HUES6 (cell line): ENCODE data around the gene PEAK1.
"Not testable (repeated sequence)": the region's sequence is repeated elsewhere in the genome, so short reads cannot be mapped to it uniquely, and the experiment has no call there.

Source experiments
- H3K27ac ChIP-seq: 2 replicates; pipeline ENCODE4 v1.7.0; 2013; ENCODE audit warnings: low read depth, mild to moderate bottlenecking, low read length, inconsistent platforms
- H3K27me3 ChIP-seq: 2 replicates; pipeline ENCODE4 v1.6.1; 2013; ENCODE audit warnings: low read length; ENCODE audit not compliant: control insufficient read depth, insufficient read depth
- H3K36me3 ChIP-seq: 2 replicates; pipeline ENCODE4 v1.6.1; 2013; ENCODE audit warnings: low read length; ENCODE audit not compliant: control insufficient read depth, insufficient read depth
- H3K4me1 ChIP-seq: 2 replicates; pipeline ENCODE4 v1.6.1; 2013; ENCODE audit warnings: low read length; ENCODE audit not compliant: control insufficient read depth, insufficient read depth
- H3K4me3 ChIP-seq: 2 replicates; pipeline ENCODE4 v1.5.1; 2013; ENCODE audit warnings: low read depth, low read length
- H3K9ac ChIP-seq: one replicate; pipeline ENCODE4 v1.6.1; 2013; ENCODE audit warnings: mild to moderate bottlenecking, low read length
- H3K9me3 ChIP-seq: 2 replicates; pipeline ENCODE4 v1.6.1; 2013; ENCODE audit warnings: low read depth, low read length; ENCODE audit not compliant: control insufficient read depth, insufficient read depth

Gene PEAK1

DNA sequence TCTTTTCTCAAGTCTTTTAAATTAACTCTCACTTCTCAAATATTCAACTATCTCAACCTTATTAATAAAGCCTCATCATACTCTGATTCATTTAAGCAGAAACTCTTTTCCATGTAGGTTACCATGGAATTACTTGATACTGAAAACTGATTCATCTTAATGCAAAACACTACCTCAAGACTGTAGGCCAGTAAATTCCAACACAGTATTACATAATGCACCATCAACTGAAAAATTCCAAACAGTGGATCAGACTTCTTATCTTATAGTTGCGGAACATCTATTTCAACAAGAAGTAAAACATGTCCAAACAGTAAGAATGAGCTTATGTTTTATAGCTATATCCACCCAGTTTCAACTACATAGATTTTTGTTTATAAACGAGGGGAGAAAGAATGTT lies 124.5 kb downstream of the PEAK1 start:
- no peaks in the 10 kb centered on the region for H3K9me3 ChIP-seq
- no peak overlapping the region for H3K9ac ChIP-seq
- H3K27ac ChIP-seq, result no peak overlapping the region

DNA sequence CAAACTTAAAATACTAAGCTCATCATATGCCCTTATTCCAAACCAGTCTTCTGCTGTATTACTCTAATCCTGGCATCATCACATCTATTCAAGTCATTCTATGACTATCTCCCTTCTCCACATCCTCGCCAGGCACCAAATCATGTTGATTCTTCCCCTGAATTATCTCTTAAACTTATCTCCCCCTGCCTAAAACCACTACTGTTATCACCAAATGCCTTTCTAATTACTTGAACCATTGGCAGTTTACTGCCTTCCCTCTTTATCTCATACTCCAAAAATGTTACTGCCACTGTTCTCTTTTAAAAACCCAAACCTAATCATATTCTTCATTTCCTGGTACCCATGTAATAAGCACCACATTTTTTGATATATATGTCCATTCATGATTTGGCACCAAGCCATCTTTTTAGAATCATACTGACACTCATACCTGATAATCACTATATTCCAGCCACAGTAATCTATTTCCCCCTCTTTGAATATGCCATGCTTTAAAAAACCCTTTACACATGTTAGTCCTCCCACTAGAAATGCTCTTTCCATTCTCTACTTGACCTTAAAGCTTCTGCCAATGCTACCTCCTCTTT lies 126.8 kb downstream of the PEAK1 start:
- no peak overlapping the region for H3K27ac ChIP-seq
- no peaks in the 10 kb centered on the region for H3K9me3 ChIP-seq
- no peaks in the 10 kb centered on the region for H3K36me3 ChIP-seq
- H3K4me1 ChIP-seq, result peaks cover 7% of the 10 kb centered on the region; the same call in 1 of the 2 replicates
- no peak overlapping the region for H3K4me3 ChIP-seq
- H3K9ac ChIP-seq, result no peak overlapping the region
- H3K27me3 ChIP-seq, result no peaks in the 10 kb centered on the region

More for the DNA sequence above, 124.5 kb downstream of the PEAK1 start:
- Histone ChIP-seq H3K27me3 (no peaks in the 10 kb centered on the region), H3K4me1 (peaks cover 7% of the 10 kb centered on the region; the same call in 1 of the 2 replicates), H3K4me3 (no peak overlapping the region), H3K36me3 (no peaks in the 10 kb centered on the region)

DNA sequence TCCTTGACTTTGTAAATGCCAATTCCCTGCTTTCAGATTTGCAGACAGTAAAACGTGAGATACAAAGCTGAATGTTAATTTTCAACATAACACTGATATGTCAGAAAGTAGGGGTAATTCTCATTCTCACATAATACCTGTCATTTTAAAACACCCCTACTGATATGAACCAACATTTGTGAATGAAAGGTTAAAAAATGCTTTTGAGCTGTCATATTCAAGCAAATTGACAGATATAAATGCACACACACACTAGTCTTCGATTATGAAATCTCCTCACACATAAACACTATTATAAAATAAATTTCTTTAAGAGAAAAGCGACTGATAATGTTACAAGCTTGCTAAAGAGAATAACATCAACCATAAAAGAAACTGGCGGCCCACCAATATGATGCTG lies 128.8 kb downstream of the PEAK1 start:
- Histone ChIP-seq H3K9me3 (no peaks in the 10 kb centered on the region), H3K27ac (no peak overlapping the region), H3K9ac (no peak overlapping the region), H3K27me3 (no peaks in the 10 kb centered on the region), H3K4me3 (no peak overlapping the region), H3K4me1 (peaks cover 7% of the 10 kb centered on the region; the same call in 1 of the 2 replicates), H3K36me3 (no peaks in the 10 kb centered on the region)

DNA sequence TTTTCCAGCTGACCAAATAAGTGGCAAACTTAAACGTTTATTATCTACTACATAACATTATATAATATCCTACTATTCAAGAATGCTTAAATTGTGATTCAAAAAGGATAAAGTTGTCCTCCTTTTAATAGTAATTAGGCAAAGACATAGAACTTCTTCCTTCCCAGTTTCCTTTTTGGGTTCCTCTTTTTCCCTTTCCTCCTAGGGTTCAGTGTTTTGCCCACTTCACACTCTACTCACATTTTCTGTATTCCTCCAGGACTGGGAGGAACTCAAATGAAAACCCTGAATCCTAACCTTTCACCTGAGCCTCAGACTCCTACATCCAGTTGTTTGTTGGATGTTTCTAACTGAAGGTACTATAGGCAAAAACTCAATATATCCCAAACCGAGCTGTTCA lies 132.5 kb downstream of the PEAK1 start:
- H3K27ac ChIP-seq, result no peak overlapping the region
- no peaks in the 10 kb centered on the region for H3K27me3 ChIP-seq
- no peaks in the 10 kb centered on the region for H3K9me3 ChIP-seq
- no peak overlapping the region for H3K4me3 ChIP-seq
- H3K9ac ChIP-seq, result no peak overlapping the region
- H3K4me1 ChIP-seq, result peaks cover 18% of the 10 kb centered on the region
- no peaks in the 10 kb centered on the region for H3K36me3 ChIP-seq

DNA sequence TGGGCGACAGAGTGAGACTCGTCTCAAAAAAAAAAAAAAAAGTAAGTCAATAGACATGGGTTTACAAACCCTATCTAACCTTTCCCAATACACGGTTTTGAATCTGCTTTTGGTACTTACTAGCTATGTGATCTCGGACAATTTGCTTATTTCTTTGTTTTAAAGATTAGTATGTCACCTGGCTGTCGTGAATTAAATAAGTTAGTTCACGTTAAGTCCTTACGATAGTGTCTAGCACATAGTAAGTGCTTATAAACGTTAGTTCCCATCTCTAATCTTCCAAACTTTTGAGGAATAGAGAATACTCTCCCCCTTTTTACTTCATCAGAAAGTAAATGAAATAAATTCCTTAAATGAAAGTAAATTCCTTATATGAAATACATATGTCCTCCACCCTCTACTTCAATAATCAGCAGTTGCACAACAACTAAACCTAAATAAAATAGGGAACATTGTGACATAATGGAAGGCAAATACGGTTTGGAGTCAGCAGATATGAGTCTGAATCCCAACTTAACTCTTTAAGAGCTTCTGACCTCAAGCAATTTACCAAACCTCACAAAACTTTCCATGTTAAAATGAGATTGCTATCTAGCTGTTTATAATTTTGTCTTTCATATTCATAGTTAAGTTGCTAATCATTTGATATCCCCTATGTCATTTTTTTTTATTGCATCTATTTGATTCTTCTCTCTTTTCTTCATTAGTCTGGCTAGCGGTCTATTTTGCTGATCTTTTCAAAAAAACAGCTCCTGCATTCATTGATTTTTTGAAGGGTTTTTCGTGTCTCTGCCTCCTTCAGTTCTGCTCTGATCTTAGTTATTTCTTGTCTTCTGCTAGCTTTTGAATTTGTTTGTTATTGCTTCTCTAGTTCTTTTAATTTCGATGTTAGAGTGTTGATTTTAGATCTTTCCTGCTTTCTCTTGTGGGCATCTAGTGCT lies 134.6 kb downstream of the PEAK1 start:
- H3K4me3 ChIP-seq, result no peak overlapping the region
- no peak overlapping the region for H3K9ac ChIP-seq
- no peaks in the 10 kb centered on the region for H3K9me3 ChIP-seq
- H3K36me3 ChIP-seq, result no peaks in the 10 kb centered on the region
- H3K27me3 ChIP-seq, result no peaks in the 10 kb centered on the region
- H3K27ac ChIP-seq, result no peak overlapping the region
- peaks cover 24% of the 10 kb centered on the region for H3K4me1 ChIP-seq

DNA sequence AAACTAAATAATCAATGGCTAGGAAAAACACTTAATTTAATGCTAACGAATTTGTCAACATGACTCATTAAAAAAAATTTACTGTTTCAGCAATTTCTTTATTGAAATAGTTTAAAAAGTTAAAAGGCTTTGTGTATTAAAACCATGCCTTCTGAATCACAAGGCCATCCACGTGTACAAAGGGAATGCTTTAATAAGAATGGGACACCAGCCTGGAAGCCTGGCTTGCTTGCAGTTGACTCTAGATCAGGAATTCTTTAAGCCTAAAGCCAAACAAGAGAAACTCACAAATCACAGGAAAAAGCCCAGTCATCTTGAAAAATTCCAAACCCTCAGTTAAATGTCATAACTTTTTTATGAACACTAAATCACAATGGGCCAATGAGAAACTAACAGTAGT lies 137.6 kb downstream of the PEAK1 start:
- peak overlapping the region; percentile 79 for H3K27ac ChIP-seq
- H3K36me3 ChIP-seq, result no peaks in the 10 kb centered on the region
- H3K9ac ChIP-seq, result no peak overlapping the region
- peaks cover 24% of the 10 kb centered on the region for H3K4me1 ChIP-seq
- no peaks in the 10 kb centered on the region for H3K9me3 ChIP-seq
- no peak overlapping the region for H3K4me3 ChIP-seq
- no peaks in the 10 kb centered on the region for H3K27me3 ChIP-seq

DNA sequence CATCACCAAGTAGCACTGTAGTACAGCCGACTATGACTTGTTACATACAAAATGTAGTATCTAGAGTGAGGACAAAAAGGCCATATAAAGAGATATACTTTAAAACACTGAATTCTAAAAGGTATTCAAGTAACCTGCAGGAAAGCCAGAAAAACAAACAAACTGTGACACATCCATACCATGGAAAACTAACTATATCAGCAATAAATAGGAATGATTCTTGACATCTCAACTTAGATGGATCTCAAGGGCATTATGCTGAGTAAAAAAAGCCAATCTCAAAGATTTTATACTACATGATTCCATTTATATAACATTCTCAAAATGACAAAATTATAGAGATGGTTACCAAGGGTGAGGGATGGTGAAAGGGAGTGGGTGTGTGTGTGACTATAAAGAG lies 143.0 kb downstream of the PEAK1 start:
- peaks cover 2% of the 10 kb centered on the region; the same call in 1 of the 2 replicates for H3K4me1 ChIP-seq
- H3K27ac ChIP-seq, result no peak overlapping the region
- H3K36me3 ChIP-seq, result no peaks in the 10 kb centered on the region
- no peak overlapping the region for H3K9ac ChIP-seq
- H3K27me3 ChIP-seq, result no peaks in the 10 kb centered on the region
- no peaks in the 10 kb centered on the region for H3K9me3 ChIP-seq
- H3K4me3 ChIP-seq, result no peak overlapping the region

DNA sequence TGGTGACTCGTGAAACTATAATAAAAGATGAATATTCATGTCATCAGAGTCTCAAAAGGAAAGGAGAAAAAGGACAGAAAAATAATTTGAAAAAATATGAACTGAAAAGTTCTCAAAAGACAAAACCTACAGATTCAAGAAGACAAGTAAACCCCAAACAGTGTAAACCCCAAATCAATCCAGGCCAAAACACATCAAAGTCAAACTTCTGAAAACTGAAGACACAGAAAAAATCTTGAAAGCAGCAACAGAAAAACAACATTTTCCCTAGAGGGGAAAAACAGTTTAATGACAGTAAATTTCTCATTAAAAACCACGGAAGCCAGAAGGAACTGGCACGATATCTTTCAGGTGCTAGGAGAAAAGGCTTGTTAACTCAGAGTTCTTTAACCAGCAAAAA lies 143.8 kb downstream of the PEAK1 start:
- no peak overlapping the region for H3K4me3 ChIP-seq
- H3K9ac ChIP-seq, result no peak overlapping the region
- H3K27ac ChIP-seq, result no peak overlapping the region
- H3K4me1 ChIP-seq, result no peaks in the 10 kb centered on the region
- H3K9me3 ChIP-seq, result no peaks in the 10 kb centered on the region
- no peaks in the 10 kb centered on the region for H3K27me3 ChIP-seq
- no peaks in the 10 kb centered on the region for H3K36me3 ChIP-seq

DNA sequence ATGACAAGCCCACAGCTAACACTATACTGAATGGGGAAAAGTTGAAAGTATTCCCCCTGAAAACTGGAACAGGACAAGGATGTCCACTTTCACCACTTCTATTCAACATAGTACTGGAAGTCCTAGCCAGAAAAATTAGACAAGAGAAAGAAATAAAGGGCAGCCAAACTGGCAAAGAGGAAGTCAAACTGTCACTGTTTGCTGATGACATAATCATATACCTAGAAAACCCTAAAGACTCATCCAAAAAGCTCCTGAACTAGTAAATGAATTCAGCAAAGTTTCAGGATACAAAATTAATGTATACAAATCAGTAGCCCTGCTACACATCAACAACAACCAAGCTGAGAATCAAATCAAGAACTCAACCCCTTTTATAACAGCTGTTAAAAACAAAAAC lies 146.8 kb downstream of the PEAK1 start:
- H3K9me3 ChIP-seq, result not testable (repeated sequence)

DNA sequence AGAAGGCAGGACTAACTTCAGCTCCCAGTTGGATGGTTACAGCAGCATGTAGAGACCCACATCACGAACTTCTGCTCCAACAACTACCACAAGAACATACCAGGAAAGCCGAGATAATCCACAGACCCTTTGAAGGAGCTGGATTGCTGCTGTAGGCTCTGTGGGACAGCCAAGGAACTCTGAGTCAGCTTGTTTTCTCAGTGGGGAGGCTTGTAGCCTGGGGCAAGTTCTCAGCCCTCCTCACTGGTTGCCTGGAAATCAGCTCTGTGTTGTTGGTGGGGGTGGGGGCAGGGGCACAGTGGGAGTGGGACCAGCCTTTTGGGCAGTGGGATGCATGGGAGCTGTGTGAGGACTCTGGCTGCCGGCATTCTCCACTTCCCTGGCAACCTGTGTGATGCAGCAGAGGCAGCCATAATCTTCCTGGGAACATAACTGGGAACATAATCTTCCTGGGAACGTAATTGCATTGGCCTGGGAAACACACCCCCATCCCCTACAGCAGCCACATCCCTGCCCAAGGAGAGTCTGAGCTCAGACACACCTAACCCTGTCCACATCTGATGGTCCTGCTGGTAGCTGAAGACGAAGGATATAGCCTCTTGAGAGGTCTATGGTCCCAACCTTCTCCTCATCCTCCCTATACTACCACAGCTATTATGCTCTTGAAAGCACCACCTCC lies 153.1 kb downstream of the PEAK1 start:
- Histone ChIP-seq H3K4me3 (no peak overlapping the region), H3K9ac (no peak overlapping the region), H3K27me3 (no peaks in the 10 kb centered on the region), H3K36me3 (no peaks in the 10 kb centered on the region), H3K4me1 (peaks cover 13% of the 10 kb centered on the region), H3K9me3 (no peaks in the 10 kb centered on the region), H3K27ac (no peak overlapping the region)

More for the DNA sequence above, 146.8 kb downstream of the PEAK1 start:
- not testable (repeated sequence) for H3K9ac ChIP-seq, H3K27me3 ChIP-seq, H3K4me3 ChIP-seq, H3K4me1 ChIP-seq, H3K36me3 ChIP-seq, H3K27ac ChIP-seq

DNA sequence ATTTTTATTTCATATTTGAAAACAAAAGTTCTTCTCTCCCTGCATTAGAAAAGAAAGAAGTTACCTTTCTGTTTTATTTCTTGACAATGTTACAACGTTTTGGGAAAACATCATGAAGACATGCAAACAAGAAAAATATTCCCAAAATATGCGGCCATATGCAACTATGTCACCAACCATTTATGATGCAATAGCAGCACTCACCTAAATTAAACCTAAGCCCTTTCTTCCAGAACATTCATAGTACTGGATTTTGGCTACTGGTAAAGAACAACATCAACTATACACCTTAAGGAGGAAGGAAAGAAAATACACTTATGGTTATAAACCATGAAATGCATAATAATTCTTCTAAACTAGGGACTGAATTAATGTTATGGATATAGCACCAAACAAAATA lies 164.5 kb downstream of the PEAK1 start:
- no peaks in the 10 kb centered on the region for H3K9me3 ChIP-seq
- H3K36me3 ChIP-seq, result no peaks in the 10 kb centered on the region
- H3K4me3 ChIP-seq, result no peak overlapping the region
- H3K4me1 ChIP-seq, result no peaks in the 10 kb centered on the region
- no peaks in the 10 kb centered on the region for H3K27me3 ChIP-seq
- no peak overlapping the region for H3K9ac ChIP-seq
- H3K27ac ChIP-seq, result no peak overlapping the region
